ENCODE measurements around the gene DES.

DES gene

GRCh38 chr2:219418155-219419011 lies at the start of gene DES:
Gene DES, plus strand, starts transcription at chr2:219418377. Its CDS starts 86 bp downstream, at chr2:219418463.
- H3K4me1 ChIP-seq (ENCODE audit: low read length), result no peaks in the 10 kb centered on the region
- H2AFZ ChIP-seq (ENCODE audit: low read depth, low read length), result no peak within 1 kb of the TSS
- H3K27ac ChIP-seq (ENCODE audit: low read length), result no peak within 1 kb of the TSS
- no peaks in the 10 kb centered on the region for H3K27me3 ChIP-seq (ENCODE audit: low read depth, low read length)
- H3K36me3 ChIP-seq (replicated peaks; ENCODE audit: low read depth, low read length), result no peaks in the 10 kb centered on the region
- H3K9me3 ChIP-seq (ENCODE audit: insufficient read depth, low read length), result no peaks in the 10 kb centered on the region
- H3K4me2 ChIP-seq (ENCODE audit: low read length), result no peak within 1 kb of the TSS
- H3K79me2 ChIP-seq (ENCODE audit: low read length), result no peaks in the 10 kb centered on the region
- H4K20me1 ChIP-seq (ENCODE audit: insufficient read depth, low read length), result no peaks in the 10 kb centered on the region
- H3K4me3 ChIP-seq (ENCODE audit: low read length), result no peak within 1 kb of the TSS
- no peak within 1 kb of the TSS for H3K9ac ChIP-seq (ENCODE audit: low read length)
- TF ChIP-seq CTCF (IDR thresholded peaks at IDR 0.05; ENCODE audit: low read depth, low read length) (no peak), EZH2phosphoT487 (IDR thresholded peaks at IDR 0.05; ENCODE audit: low read depth) (no peak)

DNA sequence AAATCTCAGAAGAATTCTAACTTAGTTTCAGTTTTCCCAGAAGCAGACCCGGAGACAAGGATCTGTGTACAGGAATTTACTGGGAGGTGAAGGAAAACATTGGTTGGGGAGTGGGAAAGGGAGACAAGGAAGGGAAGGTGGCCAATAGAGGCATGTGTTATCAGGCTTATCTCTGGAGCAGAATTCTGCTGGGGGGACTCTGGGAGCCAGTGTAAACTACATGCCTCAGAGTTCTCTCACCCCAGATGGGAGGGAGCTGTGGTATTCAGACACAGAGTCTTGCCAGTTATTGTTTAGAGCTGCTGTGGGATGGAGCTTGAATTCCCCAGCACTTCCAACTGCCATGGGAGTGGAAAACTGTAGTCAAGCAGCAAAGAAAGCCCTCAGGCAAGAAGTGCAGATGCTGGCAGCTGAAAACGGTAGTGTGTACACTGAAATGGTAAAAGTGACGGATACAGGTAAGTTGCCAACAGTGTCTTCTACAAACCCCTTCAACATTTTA lies 49.4 kb upstream of the DES start:
- TF ChIP-seq EZH2phosphoT487 (IDR thresholded peaks at IDR 0.05; ENCODE audit: low read depth) (no peak), CTCF (IDR thresholded peaks at IDR 0.05; ENCODE audit: low read depth, low read length) (no peak)
- Histone ChIP-seq H2AFZ (ENCODE audit: low read depth, low read length) (no peak overlapping the region), H3K4me3 (ENCODE audit: low read length) (no peak overlapping the region), H3K79me2 (ENCODE audit: low read length) (no peaks in the 10 kb centered on the region), H3K9ac (ENCODE audit: low read length) (no peak overlapping the region), H3K4me1 (ENCODE audit: low read length) (peaks cover 9% of the 10 kb centered on the region), H3K9me3 (ENCODE audit: insufficient read depth, low read length) (no peaks in the 10 kb centered on the region), H3K36me3 (replicated peaks; ENCODE audit: low read depth, low read length) (no peaks in the 10 kb centered on the region), H3K27me3 (ENCODE audit: low read depth, low read length) (no peaks in the 10 kb centered on the region), H3K4me2 (ENCODE audit: low read length) (no peak overlapping the region), H3K27ac (ENCODE audit: low read length) (no peak overlapping the region), H4K20me1 (ENCODE audit: insufficient read depth, low read length) (no peaks in the 10 kb centered on the region)

DNA sequence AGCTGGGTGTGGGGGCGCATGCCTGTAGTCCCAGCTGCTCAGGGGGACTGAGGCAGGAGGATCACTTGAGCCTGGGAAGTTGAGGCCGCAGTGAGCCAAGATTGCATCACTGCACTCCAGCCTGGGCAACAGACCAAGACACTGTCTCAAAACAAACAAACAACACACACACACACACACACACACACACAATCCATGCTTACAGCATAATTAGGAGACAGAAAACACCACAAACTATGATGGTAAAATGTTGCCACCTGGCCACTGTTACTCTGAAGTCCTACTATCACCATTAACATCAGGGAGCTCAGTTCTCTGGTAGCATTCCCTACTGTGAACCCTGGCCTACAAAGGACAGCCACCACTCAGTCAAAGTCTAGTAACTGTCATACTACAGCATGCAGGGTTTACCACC lies 48.7 kb upstream of the DES start:
- H3K36me3 ChIP-seq (replicated peaks; ENCODE audit: low read depth, low read length), result peaks cover 5% of the 10 kb centered on the region
- no peak overlapping the region for H3K27ac ChIP-seq (ENCODE audit: low read length)
- no peak overlapping the region for H3K4me2 ChIP-seq (ENCODE audit: low read length)

More for the DNA sequence above, 48.7 kb upstream of the DES start:
- H3K4me1 ChIP-seq (ENCODE audit: low read length), result peaks cover 2% of the 10 kb centered on the region
- H3K27me3 ChIP-seq (ENCODE audit: low read depth, low read length), result no peaks in the 10 kb centered on the region
- no peaks in the 10 kb centered on the region for H3K9me3 ChIP-seq (ENCODE audit: insufficient read depth, low read length)
- H4K20me1 ChIP-seq (ENCODE audit: insufficient read depth, low read length), result no peaks in the 10 kb centered on the region
- no peak overlapping the region for H3K4me3 ChIP-seq (ENCODE audit: low read length)
- no peaks in the 10 kb centered on the region for H3K79me2 ChIP-seq (ENCODE audit: low read length)
- no peak overlapping the region for H3K9ac ChIP-seq (ENCODE audit: low read length)
- H2AFZ ChIP-seq (ENCODE audit: low read depth, low read length), result no peak overlapping the region
- TF ChIP-seq CTCF (IDR thresholded peaks at IDR 0.05; ENCODE audit: low read depth, low read length) (no peak), EZH2phosphoT487 (IDR thresholded peaks at IDR 0.05; ENCODE audit: low read depth) (no peak)
